Measurements from ENCODE around the gene SPINK4. TPM values are rescaled to one million over a fixed set of nuclear protein-coding genes. Genes with fewer than 3 reads are reported as not detected.

Gene SPINK4
- total RNA-seq, 2 experiments from 2014 or later = not detected

DNA sequence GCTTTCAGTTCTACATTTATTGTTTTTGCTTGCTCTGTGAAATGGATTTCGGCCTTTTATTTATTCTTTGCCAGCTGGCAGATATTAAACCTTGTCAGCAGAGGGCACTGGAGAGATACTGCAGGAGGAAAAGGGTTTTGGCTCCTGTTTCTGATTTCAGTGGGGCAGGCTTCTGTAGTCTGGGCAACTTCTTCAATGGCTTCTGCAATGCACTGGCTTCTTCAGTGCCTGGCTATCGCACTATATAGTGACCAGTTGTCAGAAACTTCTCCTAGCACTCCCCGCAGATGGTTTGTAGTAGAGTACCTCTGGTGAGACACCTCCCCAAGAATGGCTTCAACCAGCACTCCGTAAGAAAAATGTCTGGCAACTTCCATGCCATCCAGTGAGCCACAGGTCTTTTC is 47.1 kb downstream of the SPINK4 start:
- TF ChIP-seq, protein P1, sequence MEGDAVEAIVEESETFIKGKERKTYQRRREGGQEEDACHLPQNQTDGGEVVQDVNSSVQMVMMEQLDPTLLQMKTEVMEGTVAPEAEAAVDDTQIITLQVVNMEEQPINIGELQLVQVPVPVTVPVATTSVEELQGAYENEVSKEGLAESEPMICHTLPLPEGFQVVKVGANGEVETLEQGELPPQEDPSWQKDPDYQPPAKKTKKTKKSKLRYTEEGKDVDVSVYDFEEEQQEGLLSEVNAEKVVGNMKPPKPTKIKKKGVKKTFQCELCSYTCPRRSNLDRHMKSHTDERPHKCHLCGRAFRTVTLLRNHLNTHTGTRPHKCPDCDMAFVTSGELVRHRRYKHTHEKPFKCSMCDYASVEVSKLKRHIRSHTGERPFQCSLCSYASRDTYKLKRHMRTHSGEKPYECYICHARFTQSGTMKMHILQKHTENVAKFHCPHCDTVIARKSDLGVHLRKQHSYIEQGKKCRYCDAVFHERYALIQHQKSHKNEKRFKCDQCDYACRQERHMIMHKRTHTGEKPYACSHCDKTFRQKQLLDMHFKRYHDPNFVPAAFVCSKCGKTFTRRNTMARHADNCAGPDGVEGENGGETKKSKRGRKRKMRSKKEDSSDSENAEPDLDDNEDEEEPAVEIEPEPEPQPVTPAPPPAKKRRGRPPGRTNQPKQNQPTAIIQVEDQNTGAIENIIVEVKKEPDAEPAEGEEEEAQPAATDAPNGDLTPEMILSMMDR (IDR thresholded peaks at IDR 0.05) = peak; percentile 80
- ATAC-seq (no peak), DNase-seq (peak; percentile 58)
- Mint-ChIP-seq H3K9me3 (no peaks in the 10 kb centered on the region), H3K27me3 (no peaks in the 10 kb centered on the region), H3K27ac (peak overlapping the region; percentile 46), H3K36me3 (ENCODE audit: low read depth) (peaks cover 10% of the 10 kb centered on the region), H3K4me3 (no peak overlapping the region), H3K4me1 (ENCODE audit: low read depth) (peaks cover 20% of the 10 kb centered on the region)
- POLR2A ChIA-PET = no interaction called here
- CTCF ChIA-PET = interaction anchor here (0.7 to 2.1 kb wide), 26 partner anchors 9 to 434 kb away, joined by 3 to 23 read pairs (median 4); no protein-coding TSS in a partner anchor
- intact Hi-C loops (cut with micrococcal nuclease) = no loop called here

DNA sequence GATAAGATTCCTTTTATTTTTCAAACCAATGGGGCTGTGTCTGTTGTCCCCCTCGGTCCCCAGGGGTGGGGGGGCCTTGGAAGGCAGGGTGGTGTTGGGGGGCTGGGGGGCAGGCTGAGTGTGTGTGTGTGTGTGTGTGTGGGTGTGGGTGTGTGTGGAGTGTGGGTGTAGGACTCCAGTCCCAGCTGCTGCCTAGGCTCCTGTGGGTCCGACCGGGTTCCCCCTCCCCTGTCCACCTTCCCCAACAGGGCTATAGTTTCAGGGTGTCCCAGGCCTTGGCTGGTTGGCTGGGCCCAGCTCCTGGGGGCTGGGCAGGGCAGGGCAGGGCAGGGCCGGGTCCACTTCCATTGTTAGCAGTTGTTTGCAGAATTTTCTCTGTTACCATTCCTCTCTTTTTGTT is 48.3 kb downstream of the SPINK4 start:
- H3K4me1 Mint-ChIP-seq (ENCODE audit: low read depth) = peaks cover 32% of the 10 kb centered on the region
- H3K4me3 Mint-ChIP-seq = no peak overlapping the region
- intact Hi-C loops (cut with micrococcal nuclease) = no loop called here
- TF ChIP-seq, protein P1 (IDR thresholded peaks at IDR 0.05) = no peak
- DNase-seq (no peak), ATAC-seq (no peak)
- peaks cover 21% of the 10 kb centered on the region for H3K36me3 Mint-ChIP-seq (ENCODE audit: low read depth)
- ChIA-PET POLR2A (no interaction called here), CTCF (interaction anchor here (1.0 to 2.1 kb wide), 4 partner anchors 9 to 127 kb away, joined by 3 to 23 read pairs (median 8); no protein-coding TSS in a partner anchor)
- no peaks in the 10 kb centered on the region for H3K9me3 Mint-ChIP-seq
- H3K27me3 Mint-ChIP-seq = no peaks in the 10 kb centered on the region
- H3K27ac Mint-ChIP-seq = peak overlapping the region; percentile 99

DNA sequence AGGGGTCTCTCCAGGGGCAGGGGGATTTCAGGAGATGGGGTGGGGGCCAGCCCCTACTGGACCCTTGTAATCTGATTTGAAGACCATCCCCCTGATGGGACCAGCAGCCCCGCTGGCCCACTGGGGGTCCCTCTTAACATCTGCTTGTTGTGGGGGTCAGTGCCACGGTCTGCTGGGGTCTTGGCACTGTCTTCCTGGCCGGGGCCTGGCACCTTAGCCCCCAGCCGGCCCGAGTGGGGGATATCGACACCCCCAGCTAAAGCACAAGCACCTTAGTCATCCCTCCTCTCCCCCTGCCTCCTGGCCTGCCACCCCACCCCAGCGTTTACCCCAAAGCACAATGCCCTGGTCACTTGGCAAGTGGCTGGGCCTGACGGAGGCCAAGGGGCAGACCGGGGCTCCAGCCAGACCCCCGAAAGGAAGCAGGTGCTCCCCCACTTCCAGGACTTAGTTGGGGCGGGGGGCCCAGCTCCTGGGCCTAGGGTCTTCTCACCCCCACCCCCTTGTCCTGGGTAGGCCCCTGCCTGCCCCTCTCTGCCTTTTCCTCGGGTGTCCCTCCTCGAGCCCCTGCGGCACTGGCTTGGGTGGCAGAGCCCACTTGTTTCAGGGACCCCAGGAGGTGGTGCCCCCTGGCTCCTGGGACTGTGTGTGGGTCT is 49.0 kb downstream of the SPINK4 start:
- H3K9me3 Mint-ChIP-seq = no peaks in the 10 kb centered on the region
- ChIA-PET POLR2A (interaction anchor here (1.5 to 2.1 kb wide), 2 partner anchors 25 to 164 kb away, joined by 6 to 20 read pairs; partner anchors contain the start of genes BAG1 and CHMP5), CTCF (interaction anchor here (1.6 kb wide), 1 partner anchor 164 kb away, joined by 8 read pairs; no protein-coding TSS in a partner anchor)
- DNase-seq (no peak), ATAC-seq (no peak)
- peaks cover 24% of the 10 kb centered on the region for H3K36me3 Mint-ChIP-seq (ENCODE audit: low read depth)
- TF ChIP-seq, protein P1 (IDR thresholded peaks at IDR 0.05) = no peak
- H3K27me3 Mint-ChIP-seq = no peaks in the 10 kb centered on the region
- peak overlapping the region; percentile 99 for H3K27ac Mint-ChIP-seq
- peak overlapping the region; percentile 84 for H3K4me3 Mint-ChIP-seq
- intact Hi-C loops (cut with micrococcal nuclease) = no loop called here
- H3K4me1 Mint-ChIP-seq (ENCODE audit: low read depth) = peaks cover 37% of the 10 kb centered on the region

DNA sequence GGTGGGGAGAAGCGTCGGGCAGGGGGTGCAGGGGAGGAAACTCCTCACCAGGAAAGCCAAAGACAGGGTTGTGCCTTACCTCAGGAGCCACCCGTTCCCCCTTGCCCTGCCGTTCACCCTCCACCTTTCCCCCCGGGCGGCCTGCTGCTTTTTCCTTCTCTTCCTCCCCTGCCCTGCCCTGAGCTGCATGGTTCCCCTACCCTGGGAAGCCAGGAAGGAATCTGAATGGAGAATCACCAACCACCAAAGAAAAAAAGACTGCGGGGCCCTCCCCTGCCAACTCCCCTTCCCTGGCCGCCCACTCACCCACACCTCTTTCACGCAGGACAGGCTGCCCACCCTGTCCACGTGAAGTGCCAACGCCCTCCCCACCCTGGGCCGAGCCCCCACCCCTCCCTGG is 49.5 kb downstream of the SPINK4 start:
- no peak for ATAC-seq
- Mint-ChIP-seq H3K36me3 (ENCODE audit: low read depth) (peaks cover 27% of the 10 kb centered on the region), H3K4me3 (peak overlapping the region; percentile 84), H3K9me3 (no peaks in the 10 kb centered on the region), H3K4me1 (ENCODE audit: low read depth) (peaks cover 43% of the 10 kb centered on the region), H3K27me3 (no peaks in the 10 kb centered on the region), H3K27ac (peak overlapping the region; percentile 99)
- DNase-seq = peak; percentile 48
- CTCF ChIA-PET = interaction anchor here (0.9 to 1.6 kb wide), 4 partner anchors 9 to 164 kb away, joined by 3 to 8 read pairs (median 3); no protein-coding TSS in a partner anchor
- POLR2A ChIA-PET = interaction anchor here (0.8 to 2.1 kb wide), 11 partner anchors 9 to 264 kb away, joined by 3 to 20 read pairs (median 4); partner anchors contain the start of genes BAG1, CHMP5, DNAJA1 and NOL6
- TF ChIP-seq, protein P1 (IDR thresholded peaks at IDR 0.05) = no peak
- intact Hi-C loops (cut with micrococcal nuclease) = no loop called here

DNA sequence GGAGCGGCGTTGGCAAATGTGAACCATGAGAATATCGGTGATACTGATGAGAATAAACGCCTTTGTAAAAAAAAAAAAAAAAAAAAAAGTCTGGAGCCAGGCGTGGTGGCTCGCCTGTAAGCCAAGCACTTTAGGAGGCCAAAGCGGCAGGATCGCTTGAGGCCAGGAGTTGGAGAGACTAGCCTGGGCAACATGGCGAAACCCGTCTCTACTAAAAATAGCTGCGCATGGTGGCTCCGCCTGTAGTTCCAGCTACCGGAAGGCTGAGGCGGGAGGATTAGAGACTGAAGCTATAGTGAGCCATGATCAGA is 49.9 kb downstream of the SPINK4 start:
- peaks cover 31% of the 10 kb centered on the region for H3K36me3 Mint-ChIP-seq (ENCODE audit: low read depth)
- no peaks in the 10 kb centered on the region for H3K9me3 Mint-ChIP-seq
- POLR2A ChIA-PET = interaction anchor here (0.6 to 2.1 kb wide), 15 partner anchors 9 to 265 kb away, joined by 3 to 20 read pairs (median 3); partner anchors contain the start of genes AQP3, BAG1, CHMP5 and DNAJA1
- TF ChIP-seq, protein P1 (IDR thresholded peaks at IDR 0.05) = no peak
- intact Hi-C loops (cut with micrococcal nuclease) = loop anchor here (2.0 kb wide), 1 partner anchor 25 kb away; the partner anchor contains the start of genes BAG1 and CHMP5
- H3K27ac Mint-ChIP-seq = peak overlapping the region; percentile 99
- no peak for DNase-seq
- ATAC-seq = no peak
- H3K4me3 Mint-ChIP-seq = peak overlapping the region; percentile 84
- H3K4me1 Mint-ChIP-seq (ENCODE audit: low read depth) = peaks cover 47% of the 10 kb centered on the region
- H3K27me3 Mint-ChIP-seq = no peaks in the 10 kb centered on the region
- CTCF ChIA-PET = interaction anchor here (0.6 to 1.8 kb wide), 7 partner anchors 9 to 177 kb away, joined by 3 to 8 read pairs (median 3); no protein-coding TSS in a partner anchor
